T-cell (primary cell): Measurements from ENCODE around the gene ANKRD30B. TPM values are rescaled to one million over a fixed set of nuclear protein-coding genes. Genes with fewer than 3 reads are reported as not detected.
"Not testable (repeated sequence)": the region's sequence is repeated elsewhere in the genome, so short reads cannot be mapped to it uniquely, and the experiment has no call there.

ENCODE experiments used
- ATAC-seq, 4 experiments: fragments of 200-7000 bp in 3 of 4; fragments of 150-1000 bp in 1 of 4; cut with Tn5 transposase; replicated peaks in 1 of 4; 1 replicate in 3 of 4; 2 replicates in 1 of 4; pipeline ENCODE4 v1.10.0; 2021; ENCODE audit warnings: moderate library complexity in 3 of 4, mild to moderate bottlenecking in 2 of 4, moderate number of reproducible peaks in 1 of 4
- CTCF ChIA-PET, 2 donors: fragments of 300-600 bp; sonication (Branson Sonifier 250); formaldehyde crosslinking; loops; one replicate each; lab custom pipeline; 2022; ENCODE audit warnings: antibody characterized with exemption in 2 of 2; lab: Charles Lee
- POLR2A ChIA-PET, 2 donors: fragments of 300-600 bp; sonication (Branson Sonifier 250); formaldehyde crosslinking; loops; one replicate each; lab custom pipeline; 2022; ENCODE audit warnings: antibody characterized with exemption in 2 of 2; lab: Charles Lee
- DNase-seq, 35 experiments: peaks; one replicate each; pipeline versions ENCODE4 v3.0.0 to v3.0.0-alpha.2; 2013 to 2023
- H3K27ac ChIP-seq: one replicate; pipeline ENCODE4 v1.5.1; 2013; ENCODE audit warnings: low read length
- H3K27me3 ChIP-seq, 2 experiments: replicated peaks in 1 of 2; 1 replicate in 1 of 2; 2 replicates in 1 of 2; pipeline versions ENCODE4 v1.6.1 to v1.7.0; 2013; ENCODE audit warnings: low read length in 1 of 2, mixed read lengths in 1 of 2; ENCODE audit not compliant: control insufficient read depth in 2 of 2, insufficient read depth in 2 of 2; ENCODE audit errors: extremely low read depth in 1 of 2
- H3K36me3 ChIP-seq, 2 donors: 1 replicate in 1 of 2; 2 replicates in 1 of 2; pipeline versions ENCODE4 v1.6.1 to v1.7.0; 2013; ENCODE audit warnings: low read length in 1 of 2; ENCODE audit not compliant: control insufficient read depth in 2 of 2, insufficient read depth in 1 of 2; ENCODE audit errors: extremely low read depth in 1 of 2
- H3K4me1 ChIP-seq, 2 experiments: 1 replicate in 1 of 2; 2 replicates in 1 of 2; pipeline versions ENCODE4 v1.6.1 to v1.7.0; 2013; ENCODE audit warnings: low read length in 2 of 2, mixed read lengths in 1 of 2; ENCODE audit not compliant: insufficient read depth in 2 of 2, control insufficient read depth in 1 of 2; ENCODE audit errors: extremely low read depth in 1 of 2
- H3K4me3 ChIP-seq, 2 donors: 1 replicate in 1 of 2; 2 replicates in 1 of 2; pipeline versions ENCODE4 v1.5.1 to v1.7.0; 2013; ENCODE audit warnings: mild to moderate bottlenecking in 2 of 2, low read length in 1 of 2, moderate library complexity in 1 of 2; ENCODE audit not compliant: control insufficient read depth in 1 of 2; ENCODE audit errors: extremely low read depth in 1 of 2
- H3K9me3 ChIP-seq: 2 replicates; pipeline ENCODE4 v1.7.0; 2013
- H3K27ac Mint-ChIP-seq, 2 donors: one replicate each; pipeline ENCODE4 v1.8.0; 2020 to 2021; ENCODE audit warnings: mild to moderate bottlenecking in 2 of 2, mixed read lengths in 2 of 2
- H3K27me3 Mint-ChIP-seq, 2 donors: one replicate each; pipeline ENCODE4 v1.8.0; 2021 to 2022; ENCODE audit warnings: mixed read lengths in 2 of 2
- H3K36me3 Mint-ChIP-seq: one replicate; pipeline ENCODE4 v1.8.0; 2021; ENCODE audit warnings: mixed read lengths
- H3K4me1 Mint-ChIP-seq, 3 donors: one replicate each; pipeline ENCODE4 v1.8.0; 2020 to 2022; ENCODE audit warnings: mixed read lengths in 3 of 3, mild to moderate bottlenecking in 1 of 3
- H3K4me3 Mint-ChIP-seq, 3 donors: one replicate each; pipeline ENCODE4 v1.8.0; 2020 to 2022; ENCODE audit warnings: mild to moderate bottlenecking in 3 of 3, mixed read lengths in 3 of 3, moderate library complexity in 3 of 3
- H3K9me3 Mint-ChIP-seq, 3 donors: one replicate each; pipeline ENCODE4 v1.8.0; 2020 to 2022; ENCODE audit warnings: mixed read lengths in 3 of 3
- WGBS: methylation state at CpG from one replicate; pipeline ENCODE4 v1.1.5; 2013; ENCODE audit warnings: missing lambda C conversion rate; ENCODE audit not compliant: insufficient coverage; 5-methylcytosine and 5-hydroxymethylcytosine counted together
- total RNA-seq, 35 experiments: library from RNA in 6 of 35; stranded (reverse) in 6 of 35; fragments of 120-200 nt in 1 of 35; gene quantifications; one replicate each; pipeline versions ENCODE4 v1.2.1 to v1.2.4 and lab custom pipeline; 2013 to 2026

ANKRD30B gene
- total RNA-seq, 5 donors from 2014 or later (not counting 1 experiment from before 2014, with no cell fraction given), result not detected

DNA sequence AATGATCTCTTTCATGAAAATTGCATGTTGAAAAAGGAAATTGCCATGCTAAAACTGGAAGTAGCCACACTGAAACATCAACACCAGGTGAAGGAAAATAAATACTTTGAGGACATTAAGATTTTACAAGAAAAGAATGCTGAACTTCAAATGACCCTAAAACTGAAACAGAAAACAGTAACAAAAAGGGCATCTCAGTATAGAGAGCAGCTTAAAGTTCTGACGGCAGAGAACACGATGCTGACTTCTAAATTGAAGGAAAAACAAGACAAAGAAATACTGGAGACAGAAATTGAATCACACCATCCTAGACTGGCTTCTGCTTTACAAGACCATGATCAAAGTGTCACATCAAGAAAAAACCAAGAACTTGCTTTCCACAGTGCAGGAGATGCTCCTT, 103.6 kb downstream of the ANKRD30B start:
- CTCF ChIA-PET, DNase-seq, H3K4me1 Mint-ChIP-seq, H3K4me3 Mint-ChIP-seq, H3K9me3 ChIP-seq, H3K27ac Mint-ChIP-seq, H3K27me3 Mint-ChIP-seq, H3K9me3 Mint-ChIP-seq, H3K4me1 ChIP-seq, H3K36me3 ChIP-seq, POLR2A ChIA-PET, H3K27me3 ChIP-seq, H3K27ac ChIP-seq, H3K4me3 ChIP-seq, ATAC-seq, H3K36me3 Mint-ChIP-seq: not testable (repeated sequence)
- WGBS, result no CpG with 5 or more reads among the region's 2 CpGs

DNA sequence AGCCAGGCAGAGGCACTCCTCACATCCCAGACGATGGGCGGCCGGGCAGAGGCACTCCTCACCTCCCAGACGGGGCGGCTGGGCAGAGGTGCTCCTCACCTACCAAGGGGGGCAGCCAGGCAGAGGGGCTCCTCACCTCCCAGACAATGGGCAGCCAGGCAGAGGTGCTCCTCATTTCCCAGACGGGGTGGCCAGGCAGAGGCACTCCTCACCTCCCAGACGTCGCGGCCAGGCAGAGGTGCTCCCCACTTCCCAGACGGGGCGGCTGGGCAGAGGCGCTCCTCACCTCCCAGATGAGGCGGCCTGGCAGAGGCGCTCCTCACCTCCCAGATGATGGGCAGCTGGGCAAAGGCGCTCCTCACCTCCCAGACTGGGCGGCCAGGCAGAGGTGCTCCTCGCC, 107.7 kb downstream of the ANKRD30B start:
- DNase-seq, H3K36me3 Mint-ChIP-seq, CTCF ChIA-PET, H3K4me1 Mint-ChIP-seq, H3K27ac Mint-ChIP-seq, H3K27ac ChIP-seq, POLR2A ChIA-PET, H3K36me3 ChIP-seq, H3K27me3 Mint-ChIP-seq, H3K4me3 ChIP-seq, H3K4me3 Mint-ChIP-seq, H3K9me3 Mint-ChIP-seq, H3K9me3 ChIP-seq, H3K4me1 ChIP-seq, H3K27me3 ChIP-seq, ATAC-seq: not testable (repeated sequence)
- WGBS, result no CpG with 5 or more reads among the region's 17 CpGs

DNA sequence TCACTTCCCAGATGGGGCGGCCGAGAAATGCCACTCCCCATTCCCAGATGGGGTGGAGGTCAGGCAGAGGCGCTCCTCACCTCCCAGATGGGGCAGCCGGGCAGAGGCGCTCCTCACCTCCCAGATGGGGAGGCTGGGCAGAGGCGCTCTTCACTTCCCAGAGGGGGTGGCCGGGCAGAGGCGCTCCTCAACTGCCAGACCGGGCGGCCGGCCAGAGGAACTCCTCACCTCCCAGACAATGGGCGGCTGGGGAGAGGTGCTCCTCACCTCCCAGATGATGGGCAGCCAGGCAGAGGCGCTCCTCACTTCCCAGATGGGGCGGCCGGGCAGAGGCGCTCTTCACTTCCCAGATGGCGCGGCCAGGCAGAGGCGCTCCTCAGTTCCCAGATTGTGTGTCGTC, 108.3 kb downstream of the ANKRD30B start:
- WGBS, result no CpG with 5 or more reads among the region's 20 CpGs
- DNase-seq, POLR2A ChIA-PET: not testable (repeated sequence)

DNA sequence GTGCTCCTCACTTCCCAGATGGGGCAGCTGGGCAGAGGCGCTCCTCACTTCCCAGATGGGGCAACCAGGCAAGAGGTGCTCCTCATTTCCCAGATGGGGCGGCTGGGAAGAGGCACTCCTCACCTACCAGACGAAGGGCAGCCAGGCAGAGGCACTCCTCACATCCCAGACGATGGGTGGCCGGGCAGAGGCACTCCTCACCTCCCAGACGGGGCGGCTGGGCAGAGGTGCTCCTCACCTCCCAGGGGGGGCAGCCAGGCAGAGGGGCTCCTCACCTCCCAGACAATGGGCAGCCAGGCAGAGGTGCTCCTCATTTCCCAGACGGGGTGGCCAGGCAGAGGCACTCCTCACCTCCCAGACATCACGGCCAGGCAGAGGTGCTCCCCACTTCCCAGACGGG, 110.5 kb downstream of the ANKRD30B start:
- CTCF ChIA-PET, H3K27ac Mint-ChIP-seq, H3K4me1 ChIP-seq, H3K9me3 Mint-ChIP-seq, H3K4me1 Mint-ChIP-seq, ATAC-seq, H3K27me3 Mint-ChIP-seq, H3K36me3 Mint-ChIP-seq, POLR2A ChIA-PET, H3K9me3 ChIP-seq, H3K4me3 ChIP-seq, H3K4me3 Mint-ChIP-seq, H3K36me3 ChIP-seq, H3K27ac ChIP-seq, H3K27me3 ChIP-seq, DNase-seq: not testable (repeated sequence)
- WGBS, result no CpG with 5 or more reads among the region's 10 CpGs

More for the DNA sequence above, 108.3 kb downstream of the ANKRD30B start:
- H3K4me3 ChIP-seq, H3K4me3 Mint-ChIP-seq, CTCF ChIA-PET, H3K27ac Mint-ChIP-seq, H3K4me1 Mint-ChIP-seq, ATAC-seq, H3K27me3 Mint-ChIP-seq, H3K4me1 ChIP-seq, H3K36me3 Mint-ChIP-seq, H3K36me3 ChIP-seq, H3K9me3 ChIP-seq, H3K27ac ChIP-seq, H3K27me3 ChIP-seq, H3K9me3 Mint-ChIP-seq: not testable (repeated sequence)

DNA sequence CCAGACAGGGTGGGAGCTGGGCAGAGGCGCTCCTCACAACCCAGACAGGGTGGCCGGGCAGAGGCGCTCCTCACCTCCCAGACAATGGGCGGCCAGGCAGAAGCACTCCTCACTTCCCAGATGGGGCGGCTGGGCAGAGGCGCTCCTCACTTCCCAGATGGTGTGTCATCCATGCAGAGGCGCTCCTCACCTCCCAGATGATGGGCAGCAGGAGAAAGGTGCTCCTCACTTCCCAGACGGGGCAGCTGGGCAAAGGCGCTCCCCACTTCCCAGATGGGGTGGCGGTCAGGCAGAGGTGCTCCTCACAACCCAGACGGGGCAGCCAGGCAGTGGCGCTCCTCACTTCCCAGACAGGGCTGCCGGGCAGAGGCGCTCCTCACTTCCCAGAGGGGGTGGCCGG, 112.0 kb downstream of the ANKRD30B start:
- H3K9me3 Mint-ChIP-seq, H3K4me1 Mint-ChIP-seq, H3K4me1 ChIP-seq, H3K27me3 ChIP-seq, H3K9me3 ChIP-seq, H3K36me3 Mint-ChIP-seq, H3K4me3 Mint-ChIP-seq, ATAC-seq, H3K36me3 ChIP-seq, H3K27me3 Mint-ChIP-seq, H3K27ac Mint-ChIP-seq, CTCF ChIA-PET, POLR2A ChIA-PET, H3K4me3 ChIP-seq, DNase-seq, H3K27ac ChIP-seq: not testable (repeated sequence)
- 90% methylated on average over 5 of the region's 15 CpGs for WGBS

DNA sequence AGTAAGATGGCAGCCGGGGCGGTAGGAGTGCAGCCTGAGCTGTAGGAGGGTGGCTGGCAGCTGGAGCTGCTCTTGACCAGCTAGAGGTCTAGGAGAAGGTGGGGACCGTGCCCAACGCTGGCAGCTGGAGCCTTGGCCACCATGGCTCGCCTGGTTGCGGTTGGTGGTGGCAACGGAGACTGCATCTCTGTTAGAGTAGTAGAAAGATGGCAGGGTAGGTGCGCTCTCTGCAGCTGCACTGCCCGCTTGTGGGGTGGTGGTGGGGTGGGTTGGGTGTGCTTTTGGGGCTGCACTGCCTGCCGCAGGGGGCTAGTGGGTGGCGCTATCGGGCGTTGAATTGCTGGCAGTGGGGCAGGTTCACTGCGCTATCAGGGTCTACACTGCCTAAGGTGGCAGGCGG, 118.5 kb downstream of the ANKRD30B start:
- 90% methylated on average over 11 of the region's 15 CpGs for WGBS

DNA sequence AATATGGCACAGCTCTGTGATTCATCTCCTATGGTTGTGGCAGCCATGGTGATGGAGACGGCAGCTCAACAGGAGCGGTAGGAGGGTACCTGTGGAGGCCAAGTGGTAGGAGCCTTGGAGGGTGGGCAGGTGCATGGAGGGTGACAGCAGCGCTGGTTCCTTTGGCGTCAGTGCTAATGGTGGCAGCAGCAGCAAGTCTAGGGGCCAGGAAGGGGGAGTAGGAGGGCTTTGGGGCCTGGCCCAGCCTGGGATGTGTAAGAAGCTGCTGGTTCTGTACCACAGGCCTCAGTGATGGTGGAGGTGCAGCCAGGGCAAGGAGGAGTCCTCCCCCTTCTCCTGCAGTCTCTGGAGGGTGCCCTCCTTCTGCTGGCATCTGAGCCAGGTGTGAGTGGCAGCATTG, 120.0 kb downstream of the ANKRD30B start:
- H3K27me3 Mint-ChIP-seq, CTCF ChIA-PET, H3K27ac ChIP-seq, H3K27me3 ChIP-seq, H3K9me3 Mint-ChIP-seq, DNase-seq, ATAC-seq, H3K9me3 ChIP-seq, POLR2A ChIA-PET, H3K4me1 Mint-ChIP-seq, H3K4me3 Mint-ChIP-seq, H3K4me1 ChIP-seq, H3K27ac Mint-ChIP-seq, H3K4me3 ChIP-seq, H3K36me3 Mint-ChIP-seq, H3K36me3 ChIP-seq: not testable (repeated sequence)
- WGBS, result 85% methylated on average over 4 of the region's 4 CpGs

More for the DNA sequence above, 118.5 kb downstream of the ANKRD30B start:
- H3K36me3 Mint-ChIP-seq, ATAC-seq, H3K9me3 Mint-ChIP-seq, H3K27ac Mint-ChIP-seq, H3K27me3 Mint-ChIP-seq, H3K27me3 ChIP-seq, POLR2A ChIA-PET, H3K27ac ChIP-seq, H3K4me3 ChIP-seq, H3K4me3 Mint-ChIP-seq, H3K4me1 Mint-ChIP-seq, DNase-seq, H3K36me3 ChIP-seq, H3K9me3 ChIP-seq, CTCF ChIA-PET, H3K4me1 ChIP-seq: not testable (repeated sequence)
